Neural cell (in vitro differentiated cells): ENCODE data around the gene CLEC4F. TPM values are rescaled to one million over a fixed set of nuclear protein-coding genes. Genes with fewer than 3 reads are reported as not detected.
"Not testable (repeated sequence)": the region's sequence is repeated elsewhere in the genome, so short reads cannot be mapped to it uniquely, and the experiment has no call there.

Experiments used
- H2AFZ ChIP-seq: fragments of 200-600, 300-800 bp; sonication (generic), shearing (Covaris generic); 2 replicates; pipeline ENCODE4 v1.6.0; 2014; ENCODE audit warnings: low read depth, mild to moderate bottlenecking, antibody characterized with exemption, low read length, moderate library complexity
- H3F3A ChIP-seq: fragments of 200-600 bp; shearing (Covaris generic); 2 replicates; pipeline ENCODE4 v1.6.1; 2016; ENCODE audit warnings: mild to moderate bottlenecking, moderate library complexity, mixed read lengths, antibody characterized with exemption, low read length; ENCODE audit not compliant: insufficient read depth, poor library complexity, severe bottlenecking
- H3K27ac ChIP-seq: fragments of 200-600, 300-800 bp; sonication (generic), shearing (Covaris generic); 2 replicates; pipeline ENCODE4 v1.5.1; 2014; ENCODE audit warnings: mild to moderate bottlenecking, low read length, moderate library complexity
- H3K27me3 ChIP-seq: fragments of 300-800, 200-600 bp; sonication (generic), shearing (Covaris generic); 2 replicates; pipeline ENCODE4 v1.6.0; 2014; ENCODE audit warnings: mild to moderate bottlenecking, low read depth, low read length, moderate library complexity; ENCODE audit not compliant: insufficient read depth
- H3K36me3 ChIP-seq: fragments of 300-800, 200-600 bp; sonication (generic), shearing (Covaris generic); 2 replicates; pipeline ENCODE4 v1.5.1; 2014; ENCODE audit warnings: mild to moderate bottlenecking, antibody characterized with exemption, low read length, moderate library complexity; ENCODE audit not compliant: insufficient read depth
- H3K4me2 ChIP-seq: fragments of 300-800, 200-600 bp; sonication (generic), shearing (Covaris generic); 2 replicates; pipeline ENCODE4 v1.6.0; 2014; ENCODE audit warnings: mild to moderate bottlenecking, low read length
- H3K4me3 ChIP-seq: fragments of 300-800, 200-600 bp; sonication (generic), shearing (Covaris generic); 2 replicates; pipeline ENCODE4 v1.5.1; 2014; ENCODE audit warnings: mild to moderate bottlenecking, low read length, moderate library complexity
- H3K79me2 ChIP-seq: fragments of 200-600 bp; shearing (Covaris generic); replicated peaks from 2 replicates; pipeline ENCODE4 v1.6.0; 2014; ENCODE audit warnings: mild to moderate bottlenecking, low read length, moderate library complexity; ENCODE audit not compliant: insufficient read depth
- H3K9ac ChIP-seq: fragments of 300-800, 200-600 bp; sonication (generic), shearing (Covaris generic); 2 replicates; pipeline ENCODE4 v1.6.1; 2016; ENCODE audit warnings: mild to moderate bottlenecking, low read length, mixed read lengths
- H3K9me2 ChIP-seq: fragments of 200-600 bp; shearing (Covaris generic); 2 replicates; pipeline ENCODE4 v1.6.1; 2016; ENCODE audit warnings: mild to moderate bottlenecking, low read length, mixed read lengths; ENCODE audit not compliant: insufficient read depth
- H3K9me3 ChIP-seq: fragments of 200-600, 300-800 bp; sonication (generic), shearing (Covaris generic); 2 replicates; pipeline ENCODE4 v1.6.1; 2016; ENCODE audit warnings: mild to moderate bottlenecking, mixed run types, low read length, moderate library complexity, mixed read lengths
- H4K20me1 ChIP-seq: fragments of 200-600 bp; shearing (Covaris generic); 2 replicates; pipeline ENCODE4 v1.6.1; 2016; ENCODE audit warnings: mild to moderate bottlenecking, mixed run types; ENCODE audit not compliant: insufficient read depth
- CTCF ChIP-seq: fragments of 450-650 bp; IDR thresholded peaks from 2 replicates; pipeline ENCODE4 v1.5.1; 2014; ENCODE audit warnings: antibody characterized with exemption, mild to moderate bottlenecking, moderate library complexity; ENCODE audit not compliant: poor library complexity, severe bottlenecking
- EP300 ChIP-seq: fragments of 450-650 bp; conservative IDR thresholded peaks from 2 replicates; pipeline ENCODE4 v1.6.1; 2014; ENCODE audit warnings: antibody characterized with exemption, mild to moderate bottlenecking, moderate library complexity; ENCODE audit not compliant: poor library complexity, severe bottlenecking
- EZH2 ChIP-seq: fragments of 200-600, 300-800 bp; shearing (Covaris generic), sonication (generic); IDR thresholded peaks from 2 replicates; pipeline ENCODE4 v1.6.1; 2014; ENCODE audit warnings: antibody characterized with exemption, low read length, borderline replicate concordance, mild to moderate bottlenecking; ENCODE audit not compliant: insufficient read depth, poor library complexity, severe bottlenecking
- MXI1 ChIP-seq: fragments of 450-650 bp; conservative IDR thresholded peaks from 2 replicates; pipeline ENCODE4 v1.6.1; 2014; ENCODE audit warnings: antibody characterized with exemption, mild to moderate bottlenecking; ENCODE audit not compliant: poor library complexity, severe bottlenecking
- POLR2AphosphoS5 ChIP-seq: IDR thresholded peaks from 2 replicates; pipeline ENCODE4 v1.6.1; 2012
- RAD21 ChIP-seq: fragments of 450-650 bp; conservative IDR thresholded peaks from 2 replicates; pipeline ENCODE4 v1.6.1; 2014; ENCODE audit warnings: antibody characterized with exemption, mild to moderate bottlenecking, moderate library complexity
- REST ChIP-seq: IDR thresholded peaks from 2 replicates; pipeline ENCODE4 v1.6.1; 2012; ENCODE audit warnings: borderline replicate concordance
- SMC3 ChIP-seq: fragments of 450-650 bp; conservative IDR thresholded peaks from 2 replicates; pipeline ENCODE4 v1.6.1; 2014; ENCODE audit warnings: antibody characterized with exemption, mild to moderate bottlenecking, moderate library complexity; ENCODE audit not compliant: poor library complexity
- TAF1 ChIP-seq: IDR thresholded peaks from 2 replicates; pipeline ENCODE4 v1.6.1; 2012; ENCODE audit warnings: low read depth
- polyA plus RNA-seq: library from polyadenylated mRNA; depleted of rRNA; stranded (reverse); fragments of >200 nt; gene quantifications from 2 replicates; pipeline ENCODE4 v1.2.3, GENCODE V29; 2014

Gene CLEC4F
- polyA plus RNA-seq, 1 donor from 2014 or later: not detected

- Histone ChIP-seq H3K9me2 (no peaks in the 10 kb centered on the region), H3K79me2 (no peaks in the 10 kb centered on the region), H3K4me2 (no peak overlapping the region), H3K36me3 (no peaks in the 10 kb centered on the region), H3K27me3 (no peaks in the 10 kb centered on the region), H2AFZ (no peak overlapping the region), H3F3A (no peaks in the 10 kb centered on the region), H3K4me3 (no peak overlapping the region), H3K27ac (no peak overlapping the region), H4K20me1 (no peaks in the 10 kb centered on the region), H3K9ac (no peak overlapping the region), H3K9me3 (no peaks in the 10 kb centered on the region)
- TF ChIP-seq RAD21 (no peak), CTCF (no peak), POLR2AphosphoS5 (no peak), EP300 (no peak), SMC3 (no peak), REST (no peak), MXI1 (no peak), TAF1 (no peak), EZH2 (no peak)
Measured at GRCh38 chr2:70801607-70802263, 18.7 kb downstream of the CLEC4F start.

- no peak overlapping the region for H3K4me3 ChIP-seq
- H3K79me2 ChIP-seq: no peaks in the 10 kb centered on the region
- TF ChIP-seq CTCF (no peak), SMC3 (no peak), MXI1 (no peak), TAF1 (no peak), EP300 (no peak), POLR2AphosphoS5 (no peak), REST (no peak), EZH2 (no peak), RAD21 (no peak)
- H3F3A ChIP-seq: no peaks in the 10 kb centered on the region
- H3K4me2 ChIP-seq: no peak overlapping the region
- no peaks in the 10 kb centered on the region for H3K9me2 ChIP-seq
- no peaks in the 10 kb centered on the region for H3K9me3 ChIP-seq
- H4K20me1 ChIP-seq: no peaks in the 10 kb centered on the region
- H3K27ac ChIP-seq: no peak overlapping the region
- no peaks in the 10 kb centered on the region for H3K36me3 ChIP-seq
- no peak overlapping the region for H2AFZ ChIP-seq
- no peaks in the 10 kb centered on the region for H3K27me3 ChIP-seq
- no peak overlapping the region for H3K9ac ChIP-seq
Measured at GRCh38 chr2:70799706-70800105, 20.7 kb downstream of the CLEC4F start.

GRCh38 chr2:70797996-70798395 lies 22.4 kb downstream of the CLEC4F start:
- not testable (repeated sequence) for H3K4me3 ChIP-seq, H2AFZ ChIP-seq, H4K20me1 ChIP-seq, H3K4me2 ChIP-seq, H3F3A ChIP-seq, H3K27ac ChIP-seq, H3K9me3 ChIP-seq, H3K27me3 ChIP-seq, H3K79me2 ChIP-seq, H3K9ac ChIP-seq, H3K9me2 ChIP-seq, H3K36me3 ChIP-seq
